Stimulated activated CD8-positive, alpha-beta memory T cell treated with anti-CD3 and anti-CD28 coated beads, Interleukin-4, amount 100 ng/mL, for 48 hours (primary cell): Measurements from ENCODE around the gene COL24A1.
"Not testable (repeated sequence)": the region's sequence is repeated elsewhere in the genome, so short reads cannot be mapped to it uniquely, and the experiment has no call there.

Source experiments
- DNase-seq: peaks from one replicate; pipeline ENCODE4 v3.0.0-alpha.2; 2020

COL24A1 gene

GRCh38 chr1:85867189-85867588 is 289.4 kb downstream of the COL24A1 start:
- no peak for DNase-seq

GRCh38 chr1:85865213-85865612 is 291.4 kb downstream of the COL24A1 start:
- no peak for DNase-seq

GRCh38 chr1:85864727-85865126 is 291.8 kb downstream of the COL24A1 start:
- no peak for DNase-seq

- not testable (repeated sequence) for DNase-seq
Observed at GRCh38 chr1:85863639-85864038, 292.9 kb downstream of the COL24A1 start.

- no peak for DNase-seq
Observed at GRCh38 chr1:85862456-85862855, 294.1 kb downstream of the COL24A1 start.

- DNase-seq = no peak
Observed at GRCh38 chr1:85857991-85858390, 298.6 kb downstream of the COL24A1 start.

GRCh38 chr1:85850238-85850637 is 306.3 kb downstream of the COL24A1 start:
- no peak for DNase-seq

GRCh38 chr1:85849660-85850059 is 306.9 kb downstream of the COL24A1 start:
- DNase-seq = no peak

- DNase-seq = no peak
Observed at GRCh38 chr1:85847356-85847755, 309.2 kb downstream of the COL24A1 start.

- DNase-seq = no peak
Observed at GRCh38 chr1:85846706-85847105, 309.9 kb downstream of the COL24A1 start.

GRCh38 chr1:85839459-85839858 is 317.1 kb downstream of the COL24A1 start:
- DNase-seq = no peak

- no peak for DNase-seq
Observed at GRCh38 chr1:85838238-85838637, 318.3 kb downstream of the COL24A1 start.

GRCh38 chr1:85836736-85837135 is 319.8 kb downstream of the COL24A1 start:
- no peak for DNase-seq

GRCh38 chr1:85833165-85833564 is 323.4 kb downstream of the COL24A1 start:
- DNase-seq = not testable (repeated sequence)

- no peak for DNase-seq
Observed at GRCh38 chr1:85830837-85831236, 325.7 kb downstream of the COL24A1 start.

- DNase-seq = no peak
Observed at GRCh38 chr1:85824066-85824840, 332.3 kb downstream of the COL24A1 start.

GRCh38 chr1:85822696-85823095 is 333.9 kb downstream of the COL24A1 start:
- DNase-seq = no peak

GRCh38 chr1:85818371-85818770 is 338.2 kb downstream of the COL24A1 start:
- DNase-seq = no peak

- DNase-seq = no peak
Observed at GRCh38 chr1:85816606-85817005, 340.0 kb downstream of the COL24A1 start.

- no peak for DNase-seq
Observed at GRCh38 chr1:85815906-85816305, 340.7 kb downstream of the COL24A1 start.

GRCh38 chr1:85806236-85806965 is 350.2 kb downstream of the COL24A1 start:
- no peak for DNase-seq

- no peak for DNase-seq
Observed at GRCh38 chr1:85801520-85801919, 355.1 kb downstream of the COL24A1 start.

GRCh38 chr1:85799737-85800136 is 356.8 kb downstream of the COL24A1 start:
- DNase-seq = no peak

- DNase-seq = no peak
Observed at GRCh38 chr1:85798419-85798818, 358.2 kb downstream of the COL24A1 start.
